OCI-LY1 (cell line): ENCODE data around the gene PLOD2.

Source experiments
- H2AFZ ChIP-seq: fragments of 200-600 bp; sonication (generic), shearing (Covaris generic); 2 replicates; pipeline ENCODE4 v1.6.0; 2014; ENCODE audit warnings: antibody characterized with exemption, mild to moderate bottlenecking, low read length
- H3F3A ChIP-seq: fragments of 200-600 bp; sonication (generic), shearing (Covaris generic); 2 replicates; pipeline ENCODE4 v1.6.0; 2014; ENCODE audit warnings: mild to moderate bottlenecking, antibody characterized with exemption, low read length, moderate library complexity; ENCODE audit not compliant: insufficient read depth
- H3K27ac ChIP-seq: fragments of 200-600 bp; sonication (generic); 2 replicates; pipeline ENCODE4 v1.5.1; 2014; ENCODE audit warnings: low read length, mixed run types, mild to moderate bottlenecking, low read depth; ENCODE audit not compliant: poor library complexity, severe bottlenecking
- H3K27me3 ChIP-seq: fragments of 200-600 bp; sonication (generic); 2 replicates; pipeline ENCODE4 v1.6.0; 2014; ENCODE audit warnings: antibody characterized with exemption, mild to moderate bottlenecking, low read length, moderate library complexity; ENCODE audit not compliant: insufficient read depth
- H3K36me3 ChIP-seq: fragments of 200-600 bp; sonication (generic); 2 replicates; pipeline ENCODE4 v1.6.1; 2014; ENCODE audit warnings: mild to moderate bottlenecking, antibody characterized with exemption, low read length, moderate library complexity, mixed read lengths; ENCODE audit not compliant: insufficient read depth
- H3K4me1 ChIP-seq: fragments of 200-600 bp; sonication (generic); 2 replicates; pipeline ENCODE4 v1.5.1; 2014; ENCODE audit warnings: mild to moderate bottlenecking, low read length, moderate library complexity; ENCODE audit not compliant: insufficient read depth, severe bottlenecking
- H3K4me2 ChIP-seq: fragments of 200-600 bp; sonication (generic), shearing (Covaris generic); 2 replicates; pipeline ENCODE4 v1.6.1; 2014; ENCODE audit warnings: low read length
- H3K4me3 ChIP-seq: fragments of 200-600 bp; sonication (generic); 2 replicates; pipeline ENCODE4 v1.5.1; 2014; ENCODE audit warnings: low read length, low read depth, mild to moderate bottlenecking, mixed read lengths; ENCODE audit not compliant: poor library complexity, severe bottlenecking
- H3K79me2 ChIP-seq: fragments of 200-600 bp; shearing (Covaris generic); 2 replicates; pipeline ENCODE4 v1.6.1; 2016; ENCODE audit warnings: mixed run types, low read length, mixed read lengths; ENCODE audit not compliant: insufficient read depth
- H3K9ac ChIP-seq: fragments of 200-600 bp; sonication (generic), shearing (Covaris generic); 2 replicates; pipeline ENCODE4 v1.6.1; 2014; ENCODE audit warnings: mild to moderate bottlenecking, low read length, mixed read lengths
- H3K9me2 ChIP-seq: fragments of 200-600 bp; sonication (generic), shearing (Covaris generic); 2 replicates; pipeline ENCODE4 v1.6.1; 2014; ENCODE audit warnings: low read depth, mild to moderate bottlenecking, low read length, mixed read lengths
- H3K9me3 ChIP-seq: fragments of 200-600 bp; shearing (Covaris generic); 2 replicates; pipeline ENCODE4 v1.6.1; 2014; ENCODE audit warnings: low read length, mixed read lengths
- H4K20me1 ChIP-seq: fragments of 200-600 bp; sonication (generic), shearing (Covaris generic); 2 replicates; pipeline ENCODE4 v1.6.0; 2016; ENCODE audit warnings: mild to moderate bottlenecking, low read length; ENCODE audit not compliant: insufficient read depth
- EZH2 ChIP-seq: fragments of 200-600 bp; sonication (generic), shearing (Covaris generic); IDR thresholded peaks from 2 replicates; pipeline ENCODE4 v1.8.0; 2017; ENCODE audit warnings: borderline replicate concordance, mixed run types, mild to moderate bottlenecking, antibody characterized with exemption, low read length, moderate library complexity, mixed read lengths
- TF ChIP-seq, protein P1 (sequence below): fragments of 200-600 bp; sonication (generic), shearing (Covaris generic); IDR thresholded peaks from 2 replicates; pipeline ENCODE4 v1.5.1; 2017; ENCODE audit warnings: mild to moderate bottlenecking, antibody characterized with exemption, low read length, moderate library complexity, mixed read lengths

The PLOD2 gene

DNA sequence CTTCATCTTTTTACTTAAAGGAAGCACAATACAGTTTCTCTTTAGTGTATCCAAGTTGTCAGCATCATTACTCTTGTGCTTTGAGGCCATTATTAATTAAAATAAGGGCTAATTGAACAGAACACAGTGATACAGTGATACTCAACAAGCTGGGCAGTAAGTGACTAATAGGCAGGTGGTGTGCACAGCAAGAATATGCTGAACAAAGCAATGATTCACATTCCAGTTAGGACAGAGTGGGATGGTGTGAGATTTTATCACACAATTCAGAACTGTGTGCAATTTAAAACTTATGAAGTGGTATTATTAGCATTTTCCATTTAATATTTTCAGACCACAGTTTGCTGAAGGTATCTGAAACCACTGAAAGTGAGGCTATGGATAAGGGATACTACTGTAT, 116.9 kb downstream of the PLOD2 start:
- Histone ChIP-seq H3K27me3 (no peaks in the 10 kb centered on the region), H3K79me2 (no peaks in the 10 kb centered on the region), H3K9me2 (no peaks in the 10 kb centered on the region), H3K4me1 (no peaks in the 10 kb centered on the region), H3K4me3 (no peak overlapping the region), H3K36me3 (no peaks in the 10 kb centered on the region), H3F3A (no peaks in the 10 kb centered on the region), H3K9me3 (no peaks in the 10 kb centered on the region), H3K4me2 (no peak overlapping the region), H3K9ac (no peak overlapping the region), H2AFZ (no peak overlapping the region), H3K27ac (no peak overlapping the region), H4K20me1 (no peaks in the 10 kb centered on the region)
- TF ChIP-seq, protein P1, sequence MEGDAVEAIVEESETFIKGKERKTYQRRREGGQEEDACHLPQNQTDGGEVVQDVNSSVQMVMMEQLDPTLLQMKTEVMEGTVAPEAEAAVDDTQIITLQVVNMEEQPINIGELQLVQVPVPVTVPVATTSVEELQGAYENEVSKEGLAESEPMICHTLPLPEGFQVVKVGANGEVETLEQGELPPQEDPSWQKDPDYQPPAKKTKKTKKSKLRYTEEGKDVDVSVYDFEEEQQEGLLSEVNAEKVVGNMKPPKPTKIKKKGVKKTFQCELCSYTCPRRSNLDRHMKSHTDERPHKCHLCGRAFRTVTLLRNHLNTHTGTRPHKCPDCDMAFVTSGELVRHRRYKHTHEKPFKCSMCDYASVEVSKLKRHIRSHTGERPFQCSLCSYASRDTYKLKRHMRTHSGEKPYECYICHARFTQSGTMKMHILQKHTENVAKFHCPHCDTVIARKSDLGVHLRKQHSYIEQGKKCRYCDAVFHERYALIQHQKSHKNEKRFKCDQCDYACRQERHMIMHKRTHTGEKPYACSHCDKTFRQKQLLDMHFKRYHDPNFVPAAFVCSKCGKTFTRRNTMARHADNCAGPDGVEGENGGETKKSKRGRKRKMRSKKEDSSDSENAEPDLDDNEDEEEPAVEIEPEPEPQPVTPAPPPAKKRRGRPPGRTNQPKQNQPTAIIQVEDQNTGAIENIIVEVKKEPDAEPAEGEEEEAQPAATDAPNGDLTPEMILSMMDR, result no peak
- no peak for TF ChIP-seq EZH2

DNA sequence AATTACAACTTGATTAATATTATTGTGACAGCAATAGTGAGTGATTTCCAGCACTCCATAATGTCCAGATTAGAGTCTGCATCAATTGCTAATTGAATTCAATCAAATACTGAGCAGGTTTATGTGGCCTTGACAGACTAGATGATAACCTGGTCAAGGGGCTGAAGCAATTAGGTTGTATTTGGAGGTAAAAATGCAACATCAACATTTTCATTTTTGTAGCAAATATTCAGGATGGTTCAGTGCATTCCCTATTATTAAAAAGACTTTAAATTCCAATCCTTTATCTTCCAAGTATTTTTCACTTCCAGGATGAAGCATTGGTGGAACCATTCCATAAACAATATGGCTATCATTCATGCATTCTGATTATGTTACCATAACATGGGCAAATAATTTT, 120.4 kb downstream of the PLOD2 start:
- H3F3A ChIP-seq, result no peaks in the 10 kb centered on the region
- H3K4me3 ChIP-seq, result no peak overlapping the region
- H3K36me3 ChIP-seq, result no peaks in the 10 kb centered on the region
- H3K9me3 ChIP-seq, result no peaks in the 10 kb centered on the region
- no peak overlapping the region for H2AFZ ChIP-seq
- no peak overlapping the region for H3K4me2 ChIP-seq
- H3K27me3 ChIP-seq, result no peaks in the 10 kb centered on the region
- H3K27ac ChIP-seq, result no peak overlapping the region
- no peaks in the 10 kb centered on the region for H4K20me1 ChIP-seq
- H3K79me2 ChIP-seq, result no peaks in the 10 kb centered on the region
- H3K9ac ChIP-seq, result no peak overlapping the region
- no peaks in the 10 kb centered on the region for H3K9me2 ChIP-seq
- no peak for TF ChIP-seq EZH2
- TF ChIP-seq, protein P1, result no peak
- no peaks in the 10 kb centered on the region for H3K4me1 ChIP-seq

DNA sequence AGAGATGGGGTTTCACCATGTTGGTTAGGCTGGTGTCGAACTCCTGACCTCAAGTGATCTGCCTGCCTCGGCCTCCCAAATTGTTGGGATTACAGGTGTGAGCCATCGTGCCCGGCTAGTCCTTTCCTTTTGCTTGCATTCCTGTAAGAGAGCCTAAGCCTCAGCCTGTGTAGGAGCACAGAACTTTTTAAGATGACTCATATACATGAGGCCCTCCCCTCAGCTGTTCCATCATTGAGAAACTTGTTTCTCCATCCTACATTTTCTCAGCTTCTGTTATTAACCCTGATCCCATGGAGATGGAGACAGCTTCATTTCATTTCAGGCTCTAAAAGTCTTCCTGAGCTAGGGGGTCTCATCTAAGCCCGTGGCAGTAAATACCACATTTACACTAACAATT, 123.3 kb downstream of the PLOD2 start:
- Histone ChIP-seq H4K20me1 (no peaks in the 10 kb centered on the region), H3K9me3 (no peaks in the 10 kb centered on the region), H3K27ac (no peak overlapping the region), H3F3A (no peaks in the 10 kb centered on the region), H2AFZ (no peak overlapping the region), H3K4me3 (no peak overlapping the region), H3K4me2 (no peak overlapping the region), H3K36me3 (no peaks in the 10 kb centered on the region), H3K9ac (no peak overlapping the region), H3K27me3 (no peaks in the 10 kb centered on the region), H3K79me2 (no peaks in the 10 kb centered on the region), H3K4me1 (no peaks in the 10 kb centered on the region), H3K9me2 (no peaks in the 10 kb centered on the region)
- TF ChIP-seq, protein P1, result no peak
- TF ChIP-seq EZH2, result no peak
